Lower leg skin (tissue), 4 donors: Measurements from ENCODE around the gene ZNF155. TPM values are rescaled to one million over a fixed set of nuclear protein-coding genes. Genes with fewer than 3 reads are reported as not detected.

Source experiments
- DNase-seq, 2 donors: peaks; one replicate each; pipeline ENCODE4 v3.0.0-alpha.2; 2019; ENCODE audit warnings: low spot score in 2 of 2
- H3K4me3 ChIP-seq: fragments of 200-600 bp; sonication (generic); 2 replicates; pipeline ENCODE4 v1.5.1; 2017; ENCODE audit warnings: mild to moderate bottlenecking, low read depth; ENCODE audit not compliant: poor library complexity, severe bottlenecking
- CTCF ChIP-seq, 3 donors: fragments of 450-650 bp; IDR thresholded peaks; one replicate each; pipeline ENCODE4 v1.5.1; 2016; ENCODE audit warnings: antibody characterized with exemption in 3 of 3, mild to moderate bottlenecking in 3 of 3, moderate library complexity in 2 of 3
- POLR2A ChIP-seq, 2 donors: fragments of 450-650 bp; IDR thresholded peaks; one replicate each; pipeline ENCODE4 v1.6.1; 2016 to 2017; ENCODE audit warnings: antibody characterized with exemption in 2 of 2, mild to moderate bottlenecking in 1 of 2, moderate library complexity in 1 of 2
- WGBS, 2 donors: methylation state at CpG; one replicate each; pipeline ENCODE4 v1.1.5; 2018; 5-methylcytosine and 5-hydroxymethylcytosine counted together
- intact Hi-C: fragments of 100-400 bp; cut with DNase I; formaldehyde crosslinking; loops from one replicate; pipeline ENCODE4 v1.15.0; 2023; ENCODE audit warnings: low total_unique reads
- total RNA-seq, 4 donors: library from RNA; depleted of rRNA; stranded (reverse); fragments of >200 nt; gene quantifications; one replicate each; pipeline ENCODE4 v1.1.0, GENCODE V29; 2016

ZNF155 gene
- total RNA-seq: 10 to 100 TPM in 1 of 4 donors, 1 to 10 TPM in 3; 5.9 to 10.3 (median 8.6) TPM

- intact Hi-C loops: no loop called here
- 1 to 2% methylated on average over 40 of the region's 40 CpGs for WGBS, 2 donors
- H3K4me3 ChIP-seq: peak within 1 kb of the TSS; percentile 38
- DNase-seq: peak; percentile 94 to 97
- no peak for TF ChIP-seq CTCF (IDR thresholded peaks at IDR 0.05)
- no peak for TF ChIP-seq POLR2A (IDR thresholded peaks at IDR 0.05)
Observed at GRCh38 chr19:43983912-43984686, at the start of gene ZNF155. Gene ZNF155 (plus strand): TSS chr19:43984188. CDS start chr19:43988544, 4,356 bp downstream.

- TF ChIP-seq POLR2A (IDR thresholded peaks at IDR 0.05) (no peak), CTCF (IDR thresholded peaks at IDR 0.05) (no peak)
- peak within 1 kb of the TSS; percentile 43 for H3K4me3 ChIP-seq
- intact Hi-C loops: no loop called here
- DNase-seq: peak; percentile 89 to 97
- WGBS, 2 donors: 0 to 1% methylated on average over 39 to 42 of the region's 42 CpGs
Observed at GRCh38 chr19:43934985-43935708, 48.8 kb upstream of the ZNF155 start, which contains the start of gene ZNF45. Gene ZNF45 (minus strand): TSS chr19:43935282. CDS start chr19:43922185, 13,097 bp downstream.

GRCh38 chr19:43936188-43936587 is 47.8 kb upstream of the ZNF155 start:
- no peak overlapping the region for H3K4me3 ChIP-seq
- 57 to 59% methylated on average over 5 of the region's 5 CpGs for WGBS, 2 donors
- DNase-seq: no peak
- TF ChIP-seq CTCF (IDR thresholded peaks at IDR 0.05) (no peak), POLR2A (IDR thresholded peaks at IDR 0.05) (no peak)
- intact Hi-C loops: no loop called here

- intact Hi-C loops: no loop called here
- DNase-seq: no peak
- 64 to 80% methylated on average over 3 of the region's 3 CpGs for WGBS, 2 donors
- H3K4me3 ChIP-seq: no peak overlapping the region
- TF ChIP-seq CTCF (IDR thresholded peaks at IDR 0.05) (no peak), POLR2A (IDR thresholded peaks at IDR 0.05) (no peak)
Observed at GRCh38 chr19:43939557-43940260, 44.3 kb upstream of the ZNF155 start.

GRCh38 chr19:43940719-43941118 is 43.3 kb upstream of the ZNF155 start:
- TF ChIP-seq POLR2A (IDR thresholded peaks at IDR 0.05) (no peak), CTCF (IDR thresholded peaks at IDR 0.05) (no peak)
- no peak for DNase-seq
- intact Hi-C loops: no loop called here
- 79 to 82% methylated on average over 4 of the region's 4 CpGs for WGBS, 2 donors
- no peak overlapping the region for H3K4me3 ChIP-seq
